Dermis microvascular lymphatic vessel endothelial cell (primary cell): ENCODE measurements around the gene KRTAP9-6. TPM values are rescaled to one million over a fixed set of nuclear protein-coding genes. Genes with fewer than 3 reads are reported as not detected.
"Not testable (repeated sequence)": the region's sequence is repeated elsewhere in the genome, so short reads cannot be mapped to it uniquely, and the experiment has no call there.

ENCODE experiments used
- DNase-seq, 2 donors: peaks; one replicate each; pipeline versions ENCODE4 v3.0.0 to v3.0.0-alpha.2; 2010; ENCODE audit warnings: low read depth in 2 of 2
- total RNA-seq: library from RNA; depleted of rRNA; stranded (reverse); fragments of >200 nt; gene quantifications from 2 replicates; pipeline ENCODE4 v1.2.1, GENCODE V29; 2014

Gene KRTAP9-6
- total RNA-seq, 1 donor from 2014 or later, result not detected

DNA sequence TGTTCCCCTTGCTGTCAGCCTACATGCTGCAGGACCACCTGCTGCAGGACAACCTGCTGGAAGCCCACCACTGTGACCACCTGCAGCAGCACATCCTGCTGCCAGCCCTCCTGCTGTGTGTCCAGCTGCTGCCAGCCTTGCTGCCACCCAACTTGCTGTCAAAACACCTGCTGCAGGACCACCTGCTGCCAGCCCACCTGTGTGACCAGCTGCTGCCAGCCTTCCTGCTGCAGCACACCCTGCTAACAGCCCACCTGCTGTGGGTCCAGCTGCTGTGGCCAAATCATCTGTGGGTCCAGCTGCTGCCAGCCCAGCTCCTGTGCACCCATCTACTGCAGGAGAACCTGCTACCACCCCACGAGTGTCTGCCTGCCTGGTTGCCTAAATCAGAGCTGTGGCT, 6.1 kb downstream of the KRTAP9-6 start:
- DNase-seq, result not testable (repeated sequence)

DNA sequence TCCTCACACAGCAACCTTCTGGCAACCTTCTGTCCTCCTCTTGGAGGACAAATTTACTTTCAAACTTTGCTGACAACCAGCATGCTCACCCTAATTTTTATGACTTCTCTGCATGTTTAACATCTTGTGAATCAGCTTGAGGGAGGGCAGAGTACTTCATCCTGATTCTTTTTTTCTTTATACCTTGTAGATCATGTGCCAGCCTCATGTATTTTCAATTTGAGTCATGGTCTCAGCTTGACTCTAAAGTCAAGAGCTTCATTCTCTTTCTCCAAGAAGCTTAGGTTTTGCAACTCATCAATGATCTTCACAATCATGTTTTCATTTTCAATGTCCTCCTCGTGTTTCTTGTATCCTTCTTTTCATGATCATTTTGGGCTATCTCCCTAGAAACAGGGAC, 6.7 kb downstream of the KRTAP9-6 start:
- DNase-seq, result no peak

DNA sequence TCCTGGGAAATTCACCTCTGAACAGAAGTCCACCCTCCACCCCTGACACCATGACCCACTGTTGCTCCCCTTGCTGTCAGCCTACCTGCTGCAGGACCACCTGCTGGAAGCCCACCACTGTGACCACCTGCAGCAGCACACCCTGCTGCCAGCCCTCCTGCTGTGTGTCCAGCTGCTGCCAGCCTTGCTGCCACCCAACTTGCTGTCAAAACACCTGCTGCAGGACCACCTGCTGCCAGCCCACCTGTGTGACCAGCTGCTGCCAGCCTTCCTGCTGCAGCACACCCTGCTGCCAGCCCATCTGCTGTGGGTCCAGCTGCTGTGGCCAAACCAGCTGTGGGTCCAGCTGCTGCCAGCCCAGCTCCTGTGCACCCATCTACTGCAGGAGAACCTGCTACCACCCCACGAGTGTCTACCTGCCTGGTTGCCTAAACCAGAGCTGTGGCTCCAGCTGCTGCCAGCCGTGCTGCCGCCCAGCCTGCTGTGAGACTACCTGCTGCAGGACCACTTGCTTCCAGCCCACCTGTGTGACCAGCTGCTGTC, 10.5 kb downstream of the KRTAP9-6 start, which contains the start of gene KRTAP9-7:
TSS of gene KRTAP9-7 (plus strand) at position 51 of the 543 bp plus-strand sequence. CDS start at position 51, 0 bp downstream.
- DNase-seq, result not testable (repeated sequence)

DNA sequence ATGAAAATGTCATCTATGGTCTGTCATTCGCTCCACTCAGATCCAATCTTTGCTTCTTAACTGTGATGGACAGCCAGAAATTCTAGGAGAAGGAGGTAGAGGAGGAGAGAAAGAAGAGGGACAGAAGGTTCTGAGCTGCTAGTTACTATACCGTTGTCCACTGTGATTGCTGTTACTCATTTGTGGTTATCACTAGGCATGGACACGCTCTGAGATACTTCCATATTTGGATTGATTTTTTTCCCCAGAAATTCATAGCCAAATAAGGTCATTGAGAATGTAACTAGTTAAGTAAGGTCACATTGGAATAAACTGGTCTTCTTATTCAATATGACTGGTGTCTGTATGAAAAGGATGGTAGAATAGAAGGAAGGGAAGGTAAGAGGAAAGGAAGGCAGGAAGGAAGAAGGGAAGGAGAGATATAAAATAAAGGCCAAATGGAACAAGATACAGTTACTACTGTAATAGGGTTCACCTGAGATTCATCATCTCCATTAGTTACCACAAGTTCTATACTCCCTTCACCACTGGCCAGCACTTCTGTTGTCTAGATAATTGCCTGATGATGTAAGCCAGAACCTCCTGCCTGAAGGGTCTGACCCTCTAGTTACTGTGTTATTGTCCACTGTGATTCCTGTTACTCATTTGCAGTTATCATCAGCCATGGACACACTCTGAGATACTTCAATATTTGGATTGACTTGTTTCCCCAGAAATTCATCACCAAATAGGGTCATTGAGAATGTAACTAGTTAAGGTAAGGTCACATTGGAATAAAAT, 13.2 kb downstream of the KRTAP9-6 start:
- no peak for DNase-seq

DNA sequence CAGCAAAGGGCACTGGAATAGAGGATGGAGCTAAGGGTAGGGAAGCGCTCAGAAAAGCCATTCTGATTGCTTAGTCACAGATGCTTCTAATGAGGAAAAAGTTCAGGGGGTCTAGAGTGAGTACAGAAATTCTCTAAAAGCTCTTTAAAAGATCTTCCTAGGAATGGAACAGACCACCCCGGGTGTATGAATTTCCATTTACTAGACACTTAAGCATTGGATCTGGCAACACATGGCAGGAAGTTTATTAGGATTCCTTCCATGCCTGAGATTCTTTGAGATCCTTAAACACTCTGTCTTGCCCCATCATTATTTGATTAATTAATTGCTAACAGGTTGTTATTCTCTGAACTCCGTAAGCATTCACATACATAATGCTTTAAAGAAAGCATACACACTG, 18.9 kb downstream of the KRTAP9-6 start:
- DNase-seq, result no peak

DNA sequence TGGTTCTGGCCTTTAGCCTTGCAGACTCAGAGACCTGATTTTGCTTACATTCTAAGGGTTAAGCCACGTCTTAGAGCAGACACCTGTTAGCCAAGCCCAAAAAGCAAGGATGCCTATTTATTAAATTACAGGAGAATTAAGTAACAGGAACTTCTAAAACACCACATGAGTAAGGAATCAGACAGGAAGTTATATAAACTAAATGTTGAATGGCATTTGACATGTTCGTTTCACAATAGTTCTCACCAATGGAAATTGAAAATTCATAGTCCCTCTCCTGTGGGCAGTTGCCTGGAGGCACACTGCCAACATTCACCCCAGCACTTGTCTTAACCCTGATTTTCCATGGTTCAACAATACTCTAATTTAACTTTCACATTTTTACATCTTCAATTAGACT, 19.4 kb downstream of the KRTAP9-6 start:
- DNase-seq, result no peak

DNA sequence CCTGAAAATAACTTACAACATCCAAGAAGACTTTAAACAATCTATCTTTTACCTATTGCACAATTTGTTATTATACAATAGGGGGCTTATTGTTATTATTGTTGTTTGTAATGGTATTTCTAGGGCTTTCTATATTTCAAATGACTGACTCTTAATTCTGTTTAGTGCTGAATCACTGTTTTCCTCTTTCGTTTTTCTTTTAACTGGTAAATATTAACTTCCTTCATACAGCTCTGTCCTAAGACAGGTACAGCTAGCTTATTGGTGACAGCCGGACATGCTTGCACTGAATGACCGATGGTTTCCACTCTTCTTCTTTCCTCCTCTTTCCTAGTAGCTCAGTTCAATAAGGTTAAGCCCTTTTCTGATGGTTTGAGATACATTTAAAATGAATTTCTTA, 21.9 kb downstream of the KRTAP9-6 start:
- DNase-seq, result no peak

DNA sequence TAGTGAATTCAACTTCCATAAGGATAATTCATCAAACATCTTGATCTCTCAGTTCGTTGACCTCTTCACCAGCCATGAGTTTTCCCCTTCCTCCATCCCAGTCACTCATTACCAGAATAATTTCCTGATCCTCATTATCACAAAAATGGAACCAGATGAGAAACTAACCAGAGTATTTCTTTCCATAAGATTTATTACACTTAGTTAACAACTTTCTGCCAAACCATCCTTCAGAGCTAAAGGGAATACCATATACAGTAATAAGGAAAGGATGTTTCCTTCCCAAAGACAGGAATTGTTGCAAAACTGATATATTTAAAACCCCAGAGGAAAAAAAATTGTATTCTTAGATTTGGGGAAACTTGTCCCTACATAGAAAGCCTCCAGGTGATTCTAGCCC, 28.8 kb downstream of the KRTAP9-6 start:
- no peak for DNase-seq

DNA sequence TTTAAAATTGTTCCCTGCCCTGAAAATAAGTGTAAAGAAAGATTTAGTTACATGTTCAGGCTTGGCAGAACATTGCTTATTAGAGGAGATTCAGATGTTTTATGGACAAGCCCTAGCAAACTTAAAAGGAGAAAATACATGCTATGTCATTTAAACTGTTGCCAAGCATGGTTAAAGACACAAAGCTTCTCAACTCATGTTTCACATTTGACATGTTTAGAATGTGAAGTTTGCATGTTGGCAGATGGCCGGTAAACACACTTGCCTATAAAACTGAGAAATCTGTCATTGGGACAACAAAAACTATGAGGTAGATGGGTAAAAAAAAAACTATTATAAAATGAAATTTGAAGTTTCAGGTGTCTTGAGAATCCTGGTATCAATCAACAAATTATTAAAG, 31.7 kb downstream of the KRTAP9-6 start:
- no peak for DNase-seq

DNA sequence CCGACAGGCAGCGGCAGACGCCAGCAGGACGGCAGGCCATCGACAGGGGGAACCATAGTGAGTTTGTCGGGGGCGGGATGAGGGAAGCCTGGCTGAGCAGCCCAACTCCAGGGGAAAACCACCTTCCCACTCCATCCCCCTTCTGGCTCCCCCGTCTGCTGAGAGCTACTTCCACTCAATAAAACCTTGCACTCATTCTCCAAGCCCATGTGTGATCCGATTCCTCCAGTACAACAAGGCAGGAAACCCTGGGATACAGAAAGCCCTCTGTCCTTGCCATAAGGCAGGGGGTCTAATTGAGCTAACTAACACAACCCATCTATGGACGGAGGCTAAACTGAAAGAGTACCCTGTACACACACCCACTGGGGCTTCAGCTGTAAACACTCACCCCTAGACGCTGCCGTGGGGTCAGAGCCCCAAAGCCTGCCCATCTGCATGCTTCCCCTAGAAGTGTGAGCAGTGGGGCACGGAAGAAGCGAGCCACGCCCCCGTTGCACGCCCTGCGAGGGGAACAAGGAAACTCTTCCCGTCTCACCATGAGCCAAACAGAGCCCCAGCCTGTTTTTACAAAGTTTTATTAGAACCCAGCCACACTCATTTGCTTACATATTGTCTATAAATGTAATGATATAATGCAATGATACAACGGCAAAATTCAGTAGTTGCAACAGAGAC, 33.4 kb downstream of the KRTAP9-6 start:
- DNase-seq, result no peak

DNA sequence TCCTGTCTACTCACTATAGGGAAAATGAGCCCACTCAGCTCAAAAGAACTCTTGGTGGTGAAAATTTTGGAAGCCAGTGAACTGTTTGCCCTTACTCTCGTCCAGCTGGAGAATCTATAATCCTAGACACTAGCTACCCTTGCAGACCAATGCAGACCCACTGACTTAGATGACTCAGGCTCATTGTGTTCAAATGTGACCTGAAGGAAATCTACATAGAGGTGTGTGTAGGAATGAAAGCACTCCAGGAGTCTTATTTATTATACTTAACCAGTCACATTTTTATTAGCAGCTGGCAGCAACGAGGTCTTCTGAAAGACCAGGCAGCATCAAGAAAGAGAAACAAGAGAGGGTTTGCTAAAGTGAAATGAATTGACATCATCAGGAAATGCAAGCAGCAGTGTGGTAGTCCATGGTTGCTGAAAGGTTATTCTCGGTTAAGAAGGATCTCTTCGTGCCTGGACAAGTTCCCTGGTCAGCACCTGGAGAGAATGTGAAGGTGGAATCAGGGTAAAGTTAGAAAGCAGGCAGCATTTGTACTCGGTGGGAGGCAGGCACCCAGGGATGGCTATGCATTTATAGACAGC, 36.1 kb downstream of the KRTAP9-6 start:
- no peak for DNase-seq

DNA sequence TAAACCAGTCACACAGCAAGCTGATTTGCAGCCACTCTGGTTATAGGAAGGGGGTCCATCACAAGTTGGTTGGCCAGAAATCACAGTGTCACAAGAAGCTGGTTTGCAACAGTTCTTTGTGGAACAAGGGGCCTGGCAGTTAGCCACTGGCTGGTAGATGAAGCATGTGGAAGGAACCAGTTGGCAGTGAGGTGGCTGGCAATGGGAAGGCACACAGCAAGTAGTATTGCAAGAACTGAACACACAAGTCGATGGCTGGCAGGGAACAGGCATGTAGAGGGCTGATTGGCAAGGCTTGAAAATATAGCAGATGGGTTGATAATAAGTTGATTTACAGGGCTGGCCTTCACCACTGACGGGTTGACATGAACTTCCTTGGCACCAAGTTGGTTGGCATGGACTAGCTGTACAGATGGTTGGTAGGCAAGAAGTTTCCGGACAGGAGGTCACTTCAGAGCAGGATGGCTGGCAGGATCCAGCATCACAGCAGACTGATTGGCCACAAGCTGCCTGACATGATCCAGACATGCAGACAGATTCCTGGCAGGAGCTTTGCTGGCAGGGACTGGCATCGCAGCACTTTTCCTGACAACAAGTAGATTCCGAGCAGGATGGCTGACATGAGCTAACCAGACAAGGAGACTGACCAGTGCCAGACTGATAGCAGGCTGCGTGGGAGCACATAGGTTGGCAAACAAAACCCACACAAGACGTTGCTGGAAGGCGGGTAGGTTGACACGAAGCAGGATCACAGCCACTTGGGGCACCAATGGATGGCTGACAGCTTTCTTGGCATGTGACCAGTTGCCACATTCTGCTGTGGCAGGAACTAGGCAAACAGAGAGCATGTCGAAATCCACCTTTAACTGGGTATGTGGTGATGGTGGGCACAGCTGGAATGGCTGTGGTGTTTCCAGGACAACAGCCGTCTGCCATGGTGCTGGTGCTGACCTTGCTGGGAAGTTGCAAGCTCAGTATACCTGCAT, 37.0 kb downstream of the KRTAP9-6 start, which contains the start of gene KRTAP29-1:
TSS of gene KRTAP29-1 (minus strand) at position 936 of the 986 bp plus-strand sequence. CDS start at position 936, 0 bp downstream.
- no peak for DNase-seq

DNA sequence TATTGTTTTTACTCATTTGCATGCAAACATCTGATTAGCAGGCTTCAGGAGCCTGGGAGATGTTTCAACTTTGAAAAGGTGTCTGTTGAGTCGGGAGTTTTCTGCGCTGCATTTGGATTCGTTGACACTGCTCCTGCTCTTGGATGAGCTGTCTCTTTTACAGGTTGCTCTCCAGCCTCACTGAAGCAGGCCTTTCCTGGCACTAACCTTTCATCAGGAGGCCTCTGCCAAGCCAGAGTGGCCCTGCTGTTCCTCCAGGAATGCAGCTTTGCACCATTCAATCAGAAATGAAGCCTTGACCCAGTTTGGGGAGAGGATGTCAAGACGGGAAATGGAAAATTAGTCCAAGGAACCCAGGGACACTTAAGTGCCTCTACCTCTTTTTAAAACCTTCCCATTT, 37.8 kb downstream of the KRTAP9-6 start:
- no peak for DNase-seq

DNA sequence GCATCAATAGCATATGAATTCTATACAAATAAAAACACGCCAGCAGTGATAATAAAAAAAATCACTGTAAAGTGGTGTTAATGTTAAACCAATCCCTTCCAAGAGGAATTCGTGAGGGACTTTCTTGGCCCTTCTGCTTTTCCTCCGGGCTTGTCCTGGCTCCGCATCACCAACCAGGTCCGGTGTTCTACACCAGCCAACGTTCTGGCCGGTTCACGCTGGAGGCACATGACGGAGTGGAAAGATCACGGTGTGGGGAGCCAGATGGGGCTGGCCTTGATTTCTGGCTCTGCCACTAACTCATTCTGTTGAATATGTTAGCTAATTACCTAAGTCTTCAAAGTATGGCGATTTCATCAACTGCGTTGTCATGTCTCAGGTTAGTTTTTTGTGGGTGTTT, 38.9 kb downstream of the KRTAP9-6 start:
- DNase-seq, result no peak

DNA sequence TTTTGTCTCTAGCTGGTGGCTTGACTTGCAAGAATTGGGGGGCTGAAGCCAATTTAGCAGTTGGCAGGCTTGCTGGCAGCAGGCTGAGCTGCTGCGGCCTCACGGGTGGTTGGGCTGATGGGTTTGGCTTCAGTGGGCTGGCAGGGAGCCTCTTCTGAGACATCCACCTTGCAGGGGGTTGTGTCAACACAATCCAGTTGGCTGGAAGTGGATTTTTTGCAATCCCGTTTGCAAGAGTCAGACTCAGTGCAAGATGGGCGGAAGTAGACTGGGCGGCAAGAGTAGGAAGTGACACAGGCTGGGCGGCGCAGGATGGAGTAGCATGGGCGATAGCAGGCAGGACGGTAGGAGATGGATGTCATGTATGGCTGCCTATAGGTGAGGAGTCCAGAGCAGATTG, 42.5 kb downstream of the KRTAP9-6 start:
- DNase-seq, result no peak

DNA sequence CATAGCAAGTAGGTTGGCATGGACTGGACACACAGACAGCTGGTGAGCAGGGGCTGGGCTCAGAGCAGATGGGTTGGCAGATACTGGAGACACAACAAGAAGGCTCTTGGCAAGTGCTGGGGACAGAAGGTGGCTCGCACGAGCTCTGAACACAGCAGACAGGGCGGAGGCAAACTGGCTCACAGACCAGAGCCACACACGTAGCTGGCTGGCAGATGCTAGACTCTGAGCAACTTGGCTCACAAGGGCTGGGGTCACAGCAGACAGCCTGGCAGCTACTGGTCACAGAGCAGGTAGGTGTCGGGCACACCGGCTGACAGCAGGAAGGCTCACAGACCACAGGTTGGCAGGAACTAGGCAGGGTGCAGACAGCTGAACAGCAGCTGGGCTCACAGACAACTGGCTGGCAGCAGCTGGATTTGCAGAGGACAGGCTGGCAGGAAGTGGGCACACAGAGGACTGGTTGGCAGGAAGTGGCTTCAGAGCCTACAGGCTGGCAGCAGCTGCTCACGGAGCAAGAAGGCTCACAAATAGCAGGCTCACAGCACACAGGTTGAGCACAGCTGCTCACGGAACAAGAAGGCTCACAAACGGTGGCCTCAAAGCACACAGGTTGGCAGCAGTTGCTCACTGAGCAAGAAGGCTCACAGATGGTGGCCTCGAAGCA, 43.2 kb downstream of the KRTAP9-6 start:
- DNase-seq, result no peak

DNA sequence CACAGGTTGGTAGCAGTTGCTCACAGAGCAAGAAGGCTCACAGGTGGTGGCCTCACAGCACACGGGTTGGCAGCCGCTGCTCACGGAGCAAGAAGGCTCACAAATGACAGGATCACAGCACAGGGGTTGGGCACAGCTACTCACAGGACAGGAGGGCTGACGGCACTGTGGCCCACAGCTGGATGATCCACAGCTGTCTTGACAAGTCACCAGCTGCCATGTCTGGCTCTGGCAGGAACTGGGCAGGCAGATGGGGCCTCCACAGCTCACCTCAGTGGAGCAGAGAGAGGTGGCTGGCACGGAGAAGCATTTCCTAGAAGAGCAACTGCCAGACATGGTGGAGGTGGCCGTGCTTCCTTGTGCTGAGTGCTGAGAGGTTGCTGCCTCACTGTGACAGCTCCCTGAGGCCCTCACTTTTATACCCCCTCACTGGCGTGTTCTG, 43.8 kb downstream of the KRTAP9-6 start, which contains the start of gene KRTAP16-1:
TSS of gene KRTAP16-1 (minus strand) at position 392 of the 442 bp plus-strand sequence. CDS start at position 336, 56 bp downstream.
- DNase-seq, result no peak

DNA sequence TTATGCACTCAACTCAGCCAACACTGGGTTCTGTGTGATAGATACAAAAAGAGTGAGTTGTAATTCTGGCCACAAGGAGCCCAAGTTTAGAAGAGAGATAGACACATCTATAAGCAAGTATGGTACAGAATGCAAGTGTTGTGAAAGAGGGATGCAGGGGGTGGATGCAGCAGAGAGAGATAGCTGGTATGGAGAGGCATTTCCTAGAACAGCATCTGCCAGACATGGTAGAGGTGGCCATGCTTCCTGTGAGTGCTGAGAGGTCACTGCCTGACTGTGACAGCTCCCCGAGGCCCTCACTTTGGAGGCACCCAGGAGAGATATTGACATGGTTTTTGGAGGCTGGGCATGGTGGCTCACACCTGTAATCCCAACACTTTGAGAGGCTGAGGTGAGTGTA, 45.9 kb downstream of the KRTAP9-6 start:
- DNase-seq, result no peak

DNA sequence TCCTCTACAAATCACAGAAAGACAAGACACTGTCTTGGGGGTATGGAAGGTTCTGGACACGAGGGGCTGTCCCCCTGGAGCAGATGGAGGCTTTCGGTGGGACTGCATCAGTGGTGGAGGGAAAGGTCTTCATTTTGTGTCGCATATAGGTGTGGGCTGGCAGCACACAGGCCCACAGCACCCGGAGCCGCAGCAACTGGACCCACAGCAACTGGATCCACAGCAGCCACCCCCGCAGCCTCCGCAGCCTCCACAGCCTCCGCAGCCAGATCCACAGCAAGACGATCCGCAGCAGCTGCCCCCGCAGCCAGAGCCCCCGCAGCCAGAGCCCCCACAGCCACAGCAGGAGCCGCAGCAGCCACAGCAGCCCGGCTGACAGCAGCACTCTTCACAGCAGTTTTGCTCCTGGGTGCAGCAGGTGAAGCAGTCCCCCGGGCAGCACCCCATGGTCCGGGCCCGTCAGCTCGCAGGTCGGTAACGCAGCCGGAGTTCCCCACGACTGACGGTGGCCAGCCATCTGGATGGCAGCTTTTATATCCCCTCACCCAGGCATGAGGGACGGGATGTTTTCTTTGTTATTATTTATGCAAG, 50.1 kb downstream of the KRTAP9-6 start, which contains the start of gene KRTAP17-1:
TSS of gene KRTAP17-1 (minus strand) at position 507 of the 591 bp plus-strand sequence. CDS start at position 447, 60 bp downstream.
- DNase-seq, result no peak
